K562 (cell line): Measurements from ENCODE around the gene NYAP1. TPM values are rescaled to one million over a fixed set of nuclear protein-coding genes. Genes with fewer than 3 reads are reported as not detected.

Experiments used
- ATAC-seq: fragments of 200-7000 bp; cut with Tn5 transposase; 3 replicates; pipeline ENCODE4 v1.9.1; 2020; ENCODE audit warnings: moderate library complexity
- BruUV-seq: library from RNA; stranded (reverse); fragments of 400-500 nt; replicated peaks from 2 replicates; lab custom pipeline; 2021; lab: Mats Ljungman, UMichigan
- CTCF ChIA-PET: fragments of 300-600 bp; formaldehyde crosslinking; extraction: SDS; loops from one replicate; lab custom pipeline; 2021; ENCODE audit warnings: low intra/inter-chr PET ratio; lab: Yijun Ruan, JAX
- POLR2A ChIA-PET: fragments of 300-600, 350-650 bp; sonication (Branson Sonifier 250); formaldehyde crosslinking; extraction: SDS; loops from one replicate; lab custom pipeline; 2021; ENCODE audit warnings: antibody characterized with exemption, inconsistent platforms; lab: Yijun Ruan, JAX
- DNase-seq, 4 experiments: peaks; one replicate each; pipeline versions ENCODE4 v3.0.0 to v3.0.0-alpha.2; 2011 to 2018; ENCODE audit warnings: low spot score in 3 of 4, mixed read lengths in 3 of 4; ENCODE audit errors: extremely low read depth in 1 of 4
- FAIRE-seq: peaks from 2 replicates; lab custom pipeline; 2011; peaks lifted over from hg19 to GRCh38; lab: Jason Lieb, UNC
- H2AFZ ChIP-seq: 2 replicates; pipeline ENCODE4 v1.6.0; 2011; ENCODE audit warnings: low read depth, low read length, control low read depth, inconsistent platforms
- H3K27ac ChIP-seq: fragments of 200-600 bp; 3 replicates; pipeline ENCODE4 v1.8.0; 2011; ENCODE audit warnings: low read depth, mild to moderate bottlenecking, control low read depth, inconsistent platforms, low read length, moderate library complexity, mixed read lengths; ENCODE audit errors: extremely low read depth
- H3K27me3 ChIP-seq, 2 experiments: fragments of 300-600 bp in 1 of 2; 2 replicates in 1 of 2; 3 replicates in 1 of 2; pipeline versions ENCODE4 v1.6.0 to v1.8.0; 2011; ENCODE audit warnings: inconsistent platforms in 2 of 2, low read length in 2 of 2, mild to moderate bottlenecking in 1 of 2, mixed read lengths in 1 of 2, moderate library complexity in 1 of 2; ENCODE audit not compliant: control insufficient read depth in 2 of 2, insufficient read depth in 2 of 2
- H3K36me3 ChIP-seq: fragments of 300-600 bp; 3 replicates; pipeline ENCODE4 v1.8.0; 2011; ENCODE audit warnings: mild to moderate bottlenecking, low read length, inconsistent platforms; ENCODE audit not compliant: control insufficient read depth, insufficient read depth
- H3K4me1 ChIP-seq, 2 experiments: fragments of 200-600 bp in 1 of 2; replicated peaks in 1 of 2; 2 replicates in 1 of 2; 3 replicates in 1 of 2; pipeline versions ENCODE4 v1.5.1 to v1.8.0; 2011; ENCODE audit warnings: inconsistent platforms in 2 of 2, low read length in 2 of 2, mild to moderate bottlenecking in 1 of 2, mixed read lengths in 1 of 2, moderate library complexity in 1 of 2; ENCODE audit not compliant: control insufficient read depth in 2 of 2, insufficient read depth in 2 of 2
- H3K4me2 ChIP-seq: 2 replicates; pipeline ENCODE4 v1.6.1; 2011; ENCODE audit warnings: low read length, control low read depth, inconsistent platforms, mixed read lengths; ENCODE audit not compliant: insufficient read depth
- H3K4me3 ChIP-seq: fragments of 200-600 bp; sonication (generic), shearing (Covaris generic); 2 replicates; pipeline ENCODE4 v1.5.1; 2016; ENCODE audit warnings: control low read depth, inconsistent platforms
- H3K79me2 ChIP-seq: fragments of 200-600 bp; 3 replicates; pipeline ENCODE4 v1.8.0; 2011; ENCODE audit warnings: low read length, inconsistent platforms; ENCODE audit not compliant: control insufficient read depth, insufficient read depth
- H3K9ac ChIP-seq, 2 experiments: 2 replicates each; pipeline versions ENCODE4 v1.6.0 to v1.6.1; 2011; ENCODE audit warnings: low read depth in 2 of 2, low read length in 2 of 2, control low read depth in 1 of 2, inconsistent platforms in 1 of 2, mild to moderate bottlenecking in 1 of 2, mixed read lengths in 1 of 2; ENCODE audit not compliant: insufficient read depth in 1 of 2
- H3K9me1 ChIP-seq: one replicate; pipeline ENCODE4 v1.6.0; 2011; ENCODE audit warnings: inconsistent platforms, mild to moderate bottlenecking, low read length, moderate library complexity; ENCODE audit not compliant: control insufficient read depth, insufficient read depth
- H3K9me3 ChIP-seq: replicated peaks from 2 replicates; pipeline ENCODE4 v1.5.1; 2011; ENCODE audit warnings: low read depth, low read length, inconsistent platforms; ENCODE audit not compliant: control insufficient read depth, insufficient read depth
- H4K20me1 ChIP-seq: replicated peaks from 2 replicates; pipeline ENCODE4 v1.6.1; 2011; ENCODE audit warnings: low read length, inconsistent platforms, mixed read lengths; ENCODE audit not compliant: control insufficient read depth, insufficient read depth
- NUFIP1 ChIP-seq: fragments of 450-650 bp; IDR thresholded peaks from 2 replicates; pipeline ENCODE4 v1.6.1; 2018; ENCODE audit not compliant: partially characterized antibody
- THRAP3 ChIP-seq: fragments of 450-650 bp; IDR thresholded peaks from 2 replicates; pipeline ENCODE4 v1.6.1; 2016; ENCODE audit warnings: mild to moderate bottlenecking, inconsistent platforms, borderline replicate concordance
- WGBS: fragments of 100-300 bp; shearing (Covaris generic); methylation state at CpG from one replicate; pipeline ENCODE4 v1.1.6; 2016; ENCODE audit warnings: low coverage, mixed read lengths; ENCODE audit not compliant: insufficient coverage; ENCODE audit errors: missing lambda C conversion rate; 5-methylcytosine and 5-hydroxymethylcytosine counted together
- in situ Hi-C: fragments of 300-500 bp; cut with MboI; formaldehyde crosslinking; loops from 4 replicates; pipeline ENCODE4 v1.15.0; 2018; ENCODE audit warnings: inconsistent platforms, mixed read lengths
- intact Hi-C: fragments of 100-400 bp; cut with micrococcal nuclease; formaldehyde crosslinking; loops from 2 replicates; pipeline ENCODE4 v1.14.2; 2022
- polyA plus RNA-seq, 8 experiments: library from polyadenylated mRNA; depleted of rRNA in 4 of 8; stranded (reverse) in 5 of 8; unstranded in 3 of 8; fragments of >200 nt; fragmentation: Nextera tagmentation in 2 of 8; fragmentation: Illumina TruSeq in 1 of 8; extraction: Ambion mirVana in 2 of 8; extraction: Trizol in 1 of 8; gene quantifications; 2 replicates each; pipeline versions ENCODE4 v1.2.1 to v1.2.3, GENCODE V29; 2011 to 2014; ENCODE audit warnings: inconsistent platforms in 1 of 8, missing spikeins in 1 of 8
- total RNA-seq, 7 experiments: library from RNA; depleted of rRNA in 6 of 7; stranded (reverse); fragments of >200 nt in 6 of 7; fragmentation: Illumina TruSeq in 2 of 7; extraction: Trizol in 2 of 7; gene quantifications; 2 replicates each; pipeline versions ENCODE4 v1.2.1 to v1.2.3, GENCODE V29; 2011 to 2021; ENCODE audit warnings: low replicate concordance in 1 of 7
- TF ChIP-seq, protein P1 (sequence below): IDR thresholded peaks from 2 replicates; pipeline ENCODE4 v1.6.1; 2016; ENCODE audit warnings: missing genetic modification characterization, missing compliant biosample characterization

Gene NYAP1
- total and polyA plus RNA-seq, 9 of the 15 experiments (the other 6 are each of a cell fraction or from before 2014, with no cell fraction given), result 0.11 to 0.88 (median 0.22) TPM; not detected in 2

DNA sequence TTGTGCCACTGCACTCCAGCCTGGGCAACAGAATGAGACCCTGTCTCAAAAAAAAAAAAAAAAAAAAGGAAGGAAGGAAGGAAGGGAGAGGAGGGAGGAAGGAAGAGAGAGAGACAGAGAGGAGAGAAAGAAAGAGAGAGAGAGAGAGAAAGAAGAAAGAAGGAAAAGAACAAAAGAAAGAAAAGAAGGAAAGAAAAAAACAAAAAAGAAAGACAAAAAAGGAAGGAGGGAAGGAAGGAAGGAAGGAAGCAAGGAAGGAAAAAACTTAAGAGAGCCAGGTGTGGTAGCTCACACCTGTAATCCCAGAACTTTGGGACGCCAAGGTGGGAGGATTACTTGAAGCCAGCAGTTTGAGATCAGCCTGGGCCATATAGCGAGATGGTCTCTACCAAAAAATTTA lies 18.9 kb upstream of the NYAP1 start:
- Histone ChIP-seq H3K79me2 (peaks cover 3% of the 10 kb centered on the region; the same call in 1 of the 3 replicates), H3K4me2 (no peak overlapping the region)
- no peak for DNase-seq
- TF ChIP-seq, protein P1, sequence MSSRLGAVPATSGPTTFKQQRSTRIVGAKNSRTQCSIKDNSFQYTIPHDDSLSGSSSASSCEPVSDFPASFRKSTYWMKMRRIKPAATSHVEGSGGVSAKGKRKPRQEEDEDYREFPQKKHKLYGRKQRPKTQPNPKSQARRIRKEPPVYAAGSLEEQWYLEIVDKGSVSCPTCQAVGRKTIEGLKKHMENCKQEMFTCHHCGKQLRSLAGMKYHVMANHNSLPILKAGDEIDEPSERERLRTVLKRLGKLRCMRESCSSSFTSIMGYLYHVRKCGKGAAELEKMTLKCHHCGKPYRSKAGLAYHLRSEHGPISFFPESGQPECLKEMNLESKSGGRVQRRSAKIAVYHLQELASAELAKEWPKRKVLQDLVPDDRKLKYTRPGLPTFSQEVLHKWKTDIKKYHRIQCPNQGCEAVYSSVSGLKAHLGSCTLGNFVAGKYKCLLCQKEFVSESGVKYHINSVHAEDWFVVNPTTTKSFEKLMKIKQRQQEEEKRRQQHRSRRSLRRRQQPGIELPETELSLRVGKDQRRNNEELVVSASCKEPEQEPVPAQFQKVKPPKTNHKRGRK (tag), result peak; percentile 91
- no peak for TF ChIP-seq NUFIP1
- 0 out of 2 replicates have a peak, but pooled peaks have one; percentile 35 for TF ChIP-seq THRAP3
- TF ChIP-seq, all 486 proteins: peak for 2
- H3K9me3 ChIP-seq, result no peaks in the 10 kb centered on the region
- no peak overlapping the region for H2AFZ ChIP-seq
- no peak overlapping the region for H3K9ac ChIP-seq
- FAIRE-seq (no peak), ATAC-seq (no peak)
- BruUV-seq, result no TSS peak
- intact Hi-C loops, result loop anchor here (5.0 kb wide), 1 partner anchor 388 kb away; the partner anchor contains the start of gene SLC12A9
- ChIA-PET POLR2A (interaction anchor here (1.1 kb wide), 2 partner anchors 15 to 121 kb away, joined by 3 read pairs; partner anchors contain the start of genes FBXO24 and LRCH4), CTCF (interaction anchor here (1.0 to 3.4 kb wide), 2 partner anchors 14 to 95 kb away, joined by 3 to 10 read pairs; no protein-coding TSS in a partner anchor)
- no peaks in the 10 kb centered on the region for H3K9me1 ChIP-seq
- H4K20me1 ChIP-seq, result peaks cover 8% of the 10 kb centered on the region; the same call in 1 of the 2 replicates
- H3K27me3 ChIP-seq, result no peaks in the 10 kb centered on the region
- no peak overlapping the region for H3K27ac ChIP-seq
- peaks cover 0 to 26% of the 10 kb centered on the region in 2 experiments; a peak in 4 of 5 replicates for H3K4me1 ChIP-seq
- H3K36me3 ChIP-seq, result peaks cover 25% of the 10 kb centered on the region; the same call in 2 of the 3 replicates
- in situ Hi-C loops, result loop anchor here (25.0 kb wide), 1 partner anchor 98 kb away; the partner anchor contains the start of gene SAP25
- no peak overlapping the region for H3K4me3 ChIP-seq
- WGBS, result 57% methylated on average over 2 of the region's 2 CpGs
